Measurements from ENCODE around the gene CPNE6. TPM values are rescaled to one million over a fixed set of nuclear protein-coding genes. Genes with fewer than 3 reads are reported as not detected.

The CPNE6 gene
- total RNA-seq, 1 donor from 2014 or later: 0.09 TPM

- intact Hi-C loops (cut with micrococcal nuclease): loop anchor here (10.0 kb wide), 1 partner anchor 1015 kb away; the partner anchor contains the start of genes ACIN1 and C14orf119
- no peak for TF ChIP-seq CTCF (IDR thresholded peaks at IDR 0.05)
- no peak overlapping the region for H3K27ac Mint-ChIP-seq
- H3K36me3 Mint-ChIP-seq (ENCODE audit: low read depth): peaks cover 19% of the 10 kb centered on the region
- CTCF ChIA-PET: interaction anchor here (0.6 to 5.6 kb wide), 11 partner anchors 13 to 223 kb away, joined by 3 to 45 read pairs (median 9); partner anchors contain the start of genes CARMIL3, CIDEB, IRF9 and PSME2
- DNase-seq (no peak), ATAC-seq (ENCODE audit: low read depth) (no peak)
- H3K4me1 Mint-ChIP-seq: peaks cover 15% of the 10 kb centered on the region
- POLR2A ChIA-PET: interaction anchor here (0.6 to 9.8 kb wide), 8 partner anchors 9 to 103 kb away, joined by 3 to 115 read pairs (median 5); partner anchors contain the start of genes EMC9, PCK2, PSME1 and PSME2
- H3K9me3 Mint-ChIP-seq: no peaks in the 10 kb centered on the region
- no peaks in the 10 kb centered on the region for H3K27me3 Mint-ChIP-seq
- H3K4me3 Mint-ChIP-seq: no peak overlapping the region
Measured at GRCh38 chr14:24110060-24110459, 38.7 kb downstream of the CPNE6 start.

- Mint-ChIP-seq H3K4me3 (no peak overlapping the region), H3K27ac (no peak overlapping the region), H3K36me3 (ENCODE audit: low read depth) (peaks cover 19% of the 10 kb centered on the region), H3K27me3 (no peaks in the 10 kb centered on the region), H3K9me3 (no peaks in the 10 kb centered on the region), H3K4me1 (peaks cover 20% of the 10 kb centered on the region)
- ChIA-PET CTCF (interaction anchor here (1.1 to 5.6 kb wide), 7 partner anchors 19 to 223 kb away, joined by 4 to 45 read pairs (median 10); partner anchors contain the start of genes CARMIL3, IRF9, PSME2 and RNF31), POLR2A (interaction anchor here (0.5 to 9.8 kb wide), 9 partner anchors 16 to 105 kb away, joined by 3 to 115 read pairs (median 5); partner anchors contain the start of genes EMC9, MDP1, PCK2 and PSME1)
- TF ChIP-seq CTCF (IDR thresholded peaks at IDR 0.05): no peak
- ATAC-seq (ENCODE audit: low read depth) (no peak), DNase-seq (no peak)
- intact Hi-C loops (cut with micrococcal nuclease): loop anchor here (10.0 kb wide), 1 partner anchor 1016 kb away; the partner anchor contains the start of genes ACIN1 and C14orf119
Measured at GRCh38 chr14:24110523-24110922, 39.2 kb downstream of the CPNE6 start.

- Mint-ChIP-seq H3K27ac (peak overlapping the region; percentile 100), H3K4me1 (peaks cover 35% of the 10 kb centered on the region), H3K9me3 (no peaks in the 10 kb centered on the region), H3K4me3 (peak overlapping the region; percentile 99), H3K36me3 (ENCODE audit: low read depth) (peaks cover 36% of the 10 kb centered on the region), H3K27me3 (no peaks in the 10 kb centered on the region)
- ATAC-seq (ENCODE audit: low read depth) (no peak), DNase-seq (no peak)
- intact Hi-C loops (cut with micrococcal nuclease): loop anchor here (10.0 kb wide), 1 partner anchor 1019 kb away; the partner anchor contains the start of genes ACIN1 and C14orf119
- ChIA-PET CTCF (interaction anchor here (0.7 to 2.6 kb wide), 10 partner anchors 18 to 100 kb away, joined by 3 to 15 read pairs (median 8); partner anchors contain the start of genes CHMP4A, EMC9, IRF9 and PSME1), POLR2A (interaction anchor here (0.6 to 6.1 kb wide), 31 partner anchors 8 to 1018 kb away, joined by 3 to 239 read pairs (median 9); partner anchors contain the start of genes ACIN1, C14orf119, CARMIL3 and CBLN3)
- no peak for TF ChIP-seq CTCF (IDR thresholded peaks at IDR 0.05)
Measured at GRCh38 chr14:24113379-24113800, 42.0 kb downstream of the CPNE6 start.

- peaks cover 29% of the 10 kb centered on the region for H3K4me1 Mint-ChIP-seq
- peak; percentile 17 for ATAC-seq (ENCODE audit: low read depth)
- peaks cover 42% of the 10 kb centered on the region for H3K36me3 Mint-ChIP-seq (ENCODE audit: low read depth)
- ChIA-PET CTCF (interaction anchor here (0.6 to 2.6 kb wide), 14 partner anchors 12 to 195 kb away, joined by 3 to 15 read pairs (median 5); partner anchors contain the start of genes CHMP4A, EMC9, IRF9 and PSME1), POLR2A (interaction anchor here (0.6 to 6.1 kb wide), 49 partner anchors 9 to 1323 kb away, joined by 3 to 239 read pairs (median 7); partner anchors contain the start of genes ACIN1, C14orf119, CARMIL3 and CBLN3)
- no peaks in the 10 kb centered on the region for H3K27me3 Mint-ChIP-seq
- intact Hi-C loops (cut with micrococcal nuclease): loop anchor here (1.0 to 10.0 kb wide), 16 partner anchors 19 to 1019 kb away; partner anchors contain the start of genes ACIN1, C14orf119, CHMP4A and EMC9
- peak; percentile 74 for DNase-seq
- no peaks in the 10 kb centered on the region for H3K9me3 Mint-ChIP-seq
- H3K27ac Mint-ChIP-seq: peak overlapping the region; percentile 100
- TF ChIP-seq CTCF (IDR thresholded peaks at IDR 0.05): no peak
- peak overlapping the region; percentile 99 for H3K4me3 Mint-ChIP-seq
Measured at GRCh38 chr14:24113801-24114531, 42.6 kb downstream of the CPNE6 start.
